Stimulated activated memory B cell treated with anti-CD40 and anti-IgM and Interleukin-4, amounts not matched to agents 10 μg/mL and 1 μg/mL and 100 μg/mL, for 72 hours (primary cell): ENCODE data around the gene ITGAL.
A peak's percentile ranks its signal among the peaks of the same experiment; 100 is the strongest.

Source experiments
- ATAC-seq: fragments of 150-1000 bp; cut with Tn5 transposase; 2 replicates; pipeline ENCODE4 v1.10.0; 2021
- H3K27ac Mint-ChIP-seq: one replicate; pipeline ENCODE4 v1.8.0; 2022; ENCODE audit warnings: mild to moderate bottlenecking, mixed read lengths
- H3K27me3 Mint-ChIP-seq: one replicate; pipeline ENCODE4 v1.8.0; 2022; ENCODE audit warnings: mixed read lengths
- H3K36me3 Mint-ChIP-seq: one replicate; pipeline ENCODE4 v1.8.0; 2022; ENCODE audit warnings: mixed read lengths
- H3K4me1 Mint-ChIP-seq: one replicate; pipeline ENCODE4 v1.8.0; 2022; ENCODE audit warnings: mixed read lengths
- H3K4me3 Mint-ChIP-seq: one replicate; pipeline ENCODE4 v1.8.0; 2022; ENCODE audit warnings: mild to moderate bottlenecking, moderate library complexity, mixed read lengths
- H3K9me3 Mint-ChIP-seq: one replicate; pipeline ENCODE4 v1.8.0; 2022; ENCODE audit warnings: mixed read lengths

Gene ITGAL

GRCh38 chr16:30555315-30556124 is 83.0 kb downstream of the ITGAL start:
- peaks cover 16% of the 10 kb centered on the region for H3K36me3 Mint-ChIP-seq
- no peaks in the 10 kb centered on the region for H3K27me3 Mint-ChIP-seq
- peak overlapping the region; percentile 59 for H3K4me3 Mint-ChIP-seq
- peaks cover 44% of the 10 kb centered on the region for H3K4me1 Mint-ChIP-seq
- H3K9me3 Mint-ChIP-seq = no peaks in the 10 kb centered on the region
- H3K27ac Mint-ChIP-seq = peak overlapping the region; percentile 93
- ATAC-seq = no peak

DNA sequence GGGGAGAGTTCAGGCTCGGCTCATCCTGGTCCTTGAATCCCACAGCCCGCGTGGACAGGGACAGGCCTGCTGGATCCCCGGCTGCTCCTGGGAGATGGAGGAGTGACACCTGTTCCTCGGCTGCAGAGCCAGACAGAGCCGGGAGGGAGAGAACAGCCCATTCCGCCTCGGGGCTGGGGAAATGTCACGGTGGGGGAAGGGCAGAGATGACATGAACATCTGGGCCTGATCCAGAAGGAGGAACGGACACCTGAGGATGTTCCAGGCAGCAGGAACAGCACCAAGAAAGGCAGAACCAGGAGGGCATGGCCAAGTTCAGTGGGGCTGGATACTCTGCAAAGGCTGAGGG is 83.6 kb downstream of the ITGAL start:
- ATAC-seq = no peak
- H3K4me3 Mint-ChIP-seq = peak overlapping the region; percentile 59
- peak overlapping the region; percentile 93 for H3K27ac Mint-ChIP-seq
- peaks cover 16% of the 10 kb centered on the region for H3K36me3 Mint-ChIP-seq
- H3K4me1 Mint-ChIP-seq = peaks cover 47% of the 10 kb centered on the region
- no peaks in the 10 kb centered on the region for H3K27me3 Mint-ChIP-seq
- no peaks in the 10 kb centered on the region for H3K9me3 Mint-ChIP-seq

- Mint-ChIP-seq H3K4me3 (peak overlapping the region; percentile 92), H3K4me1 (peaks cover 53% of the 10 kb centered on the region), H3K27me3 (no peaks in the 10 kb centered on the region), H3K27ac (peak overlapping the region; percentile 93), H3K36me3 (peaks cover 16% of the 10 kb centered on the region), H3K9me3 (no peaks in the 10 kb centered on the region)
- no peak for ATAC-seq
Observed at GRCh38 chr16:30557707-30557956, 85.1 kb downstream of the ITGAL start.

DNA sequence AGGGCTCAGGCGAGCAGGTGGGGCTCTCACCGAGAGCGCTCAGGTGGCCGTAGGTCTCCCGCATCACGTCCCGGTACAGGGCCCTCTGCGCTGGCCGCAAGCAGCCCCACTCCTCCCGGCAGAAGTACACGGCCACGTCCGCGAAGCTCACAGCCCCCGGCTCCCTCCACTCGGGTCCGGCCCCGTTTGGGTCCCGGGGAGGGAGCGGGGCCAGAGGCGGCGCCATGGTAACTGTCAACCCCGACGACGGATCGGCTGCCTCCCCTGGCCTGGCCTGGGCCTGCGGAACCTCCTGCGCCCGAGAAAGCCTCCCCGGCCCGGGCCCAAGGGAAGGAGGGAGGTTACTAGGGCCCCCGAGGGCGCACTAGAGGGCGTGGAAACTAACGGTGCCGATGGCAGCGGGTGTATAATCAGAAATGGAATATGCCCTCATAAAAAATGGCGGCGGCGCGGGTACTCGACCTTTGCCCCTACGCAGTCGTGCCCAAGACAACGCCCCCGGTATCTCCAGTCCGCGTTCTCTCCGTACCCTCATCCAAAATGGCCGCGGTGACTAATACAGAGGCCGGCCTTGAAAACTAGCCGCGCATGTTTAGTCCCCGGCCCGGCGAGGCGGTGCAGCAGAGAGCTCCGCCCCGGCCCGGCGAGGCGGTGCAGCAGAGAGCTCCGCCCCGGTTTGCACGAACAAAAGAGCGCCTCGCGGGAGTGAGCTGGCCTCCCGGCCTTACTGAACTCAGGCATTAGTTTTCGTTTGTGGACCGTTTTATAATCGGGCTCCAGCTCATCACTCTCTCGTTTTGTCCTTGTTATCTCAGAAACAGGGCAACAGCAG is 85.6 kb downstream of the ITGAL start, which contains the start of gene ZNF764:
Gene ZNF764 (minus strand): TSS at position 418 of the 832 bp plus-strand sequence. CDS start 192 bp downstream, at position 226.
- peak; percentile 98 for ATAC-seq
- Mint-ChIP-seq H3K4me3 (peak within 1 kb of the TSS; percentile 92), H3K9me3 (no peaks in the 10 kb centered on the region), H3K36me3 (peaks cover 16% of the 10 kb centered on the region), H3K27ac (peak within 1 kb of the TSS; percentile 93), H3K27me3 (no peaks in the 10 kb centered on the region), H3K4me1 (peaks cover 47% of the 10 kb centered on the region)

GRCh38 chr16:30558789-30559377 is 86.3 kb downstream of the ITGAL start:
- Mint-ChIP-seq H3K36me3 (peaks cover 15% of the 10 kb centered on the region), H3K4me1 (peaks cover 40% of the 10 kb centered on the region), H3K4me3 (peak overlapping the region; percentile 92), H3K27me3 (no peaks in the 10 kb centered on the region), H3K9me3 (no peaks in the 10 kb centered on the region), H3K27ac (peak overlapping the region; percentile 93)
- ATAC-seq = no peak

DNA sequence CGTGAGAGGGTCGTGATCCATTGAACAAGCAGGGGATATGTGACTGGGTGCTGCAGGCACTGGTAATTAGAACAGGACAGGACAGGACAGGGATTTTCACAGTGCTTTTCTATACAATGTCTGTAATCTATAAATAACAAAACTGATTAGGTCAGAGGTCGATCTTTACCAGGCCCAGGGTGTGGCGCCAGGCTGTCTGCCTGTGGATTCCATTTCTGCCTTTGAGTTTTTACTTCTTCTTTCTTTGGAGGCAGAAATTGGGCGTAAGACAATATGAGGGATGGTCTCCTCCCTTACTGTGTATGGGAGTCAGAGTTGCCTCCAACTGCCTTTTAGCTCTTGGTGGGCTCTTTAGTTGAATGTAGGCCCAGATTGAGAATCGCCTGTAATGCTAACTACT is 87.1 kb downstream of the ITGAL start:
- ATAC-seq = no peak
- Mint-ChIP-seq H3K27me3 (no peaks in the 10 kb centered on the region), H3K9me3 (no peaks in the 10 kb centered on the region), H3K4me3 (no peak overlapping the region), H3K27ac (peak overlapping the region; percentile 93), H3K4me1 (peaks cover 34% of the 10 kb centered on the region), H3K36me3 (peaks cover 8% of the 10 kb centered on the region)

- Mint-ChIP-seq H3K27ac (peak overlapping the region; percentile 97), H3K36me3 (peaks cover 3% of the 10 kb centered on the region), H3K4me1 (peaks cover 30% of the 10 kb centered on the region), H3K4me3 (peak overlapping the region; percentile 95), H3K9me3 (no peaks in the 10 kb centered on the region), H3K27me3 (no peaks in the 10 kb centered on the region)
- no peak for ATAC-seq
Observed at GRCh38 chr16:30561089-30561816, 88.7 kb downstream of the ITGAL start.

GRCh38 chr16:30562021-30562420 is 89.5 kb downstream of the ITGAL start:
- Mint-ChIP-seq H3K27ac (peak overlapping the region; percentile 97), H3K4me3 (peak overlapping the region; percentile 95), H3K4me1 (peaks cover 31% of the 10 kb centered on the region), H3K36me3 (no peaks in the 10 kb centered on the region), H3K27me3 (no peaks in the 10 kb centered on the region), H3K9me3 (no peaks in the 10 kb centered on the region)
- ATAC-seq = no peak

- Mint-ChIP-seq H3K4me1 (peaks cover 39% of the 10 kb centered on the region), H3K4me3 (no peak overlapping the region), H3K9me3 (no peaks in the 10 kb centered on the region), H3K27ac (no peak overlapping the region), H3K36me3 (no peaks in the 10 kb centered on the region), H3K27me3 (no peaks in the 10 kb centered on the region)
- no peak for ATAC-seq
Observed at GRCh38 chr16:30565526-30565925, 93.0 kb downstream of the ITGAL start.

GRCh38 chr16:30565984-30566383 is 93.4 kb downstream of the ITGAL start:
- peak overlapping the region; percentile 66 for H3K27ac Mint-ChIP-seq
- peaks cover 40% of the 10 kb centered on the region for H3K4me1 Mint-ChIP-seq

DNA sequence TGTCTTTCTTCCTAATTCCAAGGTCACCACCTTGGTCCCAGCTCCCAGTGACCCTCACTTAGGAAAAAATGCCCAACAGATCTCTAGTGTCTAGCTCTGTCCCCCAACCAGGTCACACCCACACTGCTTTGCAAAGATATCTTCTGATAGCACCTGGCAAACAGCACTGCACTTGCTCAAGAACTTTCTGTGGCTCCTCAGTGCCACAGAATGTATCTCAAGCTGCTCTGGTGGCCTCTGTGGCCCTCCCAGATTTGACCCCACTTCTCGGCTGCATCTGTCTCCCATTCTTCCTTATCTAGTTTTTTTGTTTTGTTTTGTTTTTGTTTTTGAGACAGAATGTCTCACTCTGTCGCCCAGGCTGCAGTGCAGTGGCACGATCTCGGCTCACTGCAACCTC is 94.0 kb downstream of the ITGAL start:
- Mint-ChIP-seq H3K36me3 (no peaks in the 10 kb centered on the region), H3K4me3 (no peak overlapping the region), H3K9me3 (no peaks in the 10 kb centered on the region), H3K27ac (peak overlapping the region; percentile 66), H3K27me3 (no peaks in the 10 kb centered on the region), H3K4me1 (peaks cover 37% of the 10 kb centered on the region)
- no peak for ATAC-seq

More at GRCh38 chr16:30565984-30566383, 93.4 kb downstream of the ITGAL start:
- Mint-ChIP-seq H3K9me3 (no peaks in the 10 kb centered on the region), H3K4me3 (no peak overlapping the region), H3K27me3 (no peaks in the 10 kb centered on the region), H3K36me3 (no peaks in the 10 kb centered on the region)
- no peak for ATAC-seq

- H3K27me3 Mint-ChIP-seq = no peaks in the 10 kb centered on the region
- no peak for ATAC-seq
- no peaks in the 10 kb centered on the region for H3K36me3 Mint-ChIP-seq
- H3K27ac Mint-ChIP-seq = peak overlapping the region; percentile 66
- H3K4me3 Mint-ChIP-seq = no peak overlapping the region
- no peaks in the 10 kb centered on the region for H3K9me3 Mint-ChIP-seq
- peaks cover 38% of the 10 kb centered on the region for H3K4me1 Mint-ChIP-seq
Observed at GRCh38 chr16:30567160-30567990, 94.8 kb downstream of the ITGAL start.

DNA sequence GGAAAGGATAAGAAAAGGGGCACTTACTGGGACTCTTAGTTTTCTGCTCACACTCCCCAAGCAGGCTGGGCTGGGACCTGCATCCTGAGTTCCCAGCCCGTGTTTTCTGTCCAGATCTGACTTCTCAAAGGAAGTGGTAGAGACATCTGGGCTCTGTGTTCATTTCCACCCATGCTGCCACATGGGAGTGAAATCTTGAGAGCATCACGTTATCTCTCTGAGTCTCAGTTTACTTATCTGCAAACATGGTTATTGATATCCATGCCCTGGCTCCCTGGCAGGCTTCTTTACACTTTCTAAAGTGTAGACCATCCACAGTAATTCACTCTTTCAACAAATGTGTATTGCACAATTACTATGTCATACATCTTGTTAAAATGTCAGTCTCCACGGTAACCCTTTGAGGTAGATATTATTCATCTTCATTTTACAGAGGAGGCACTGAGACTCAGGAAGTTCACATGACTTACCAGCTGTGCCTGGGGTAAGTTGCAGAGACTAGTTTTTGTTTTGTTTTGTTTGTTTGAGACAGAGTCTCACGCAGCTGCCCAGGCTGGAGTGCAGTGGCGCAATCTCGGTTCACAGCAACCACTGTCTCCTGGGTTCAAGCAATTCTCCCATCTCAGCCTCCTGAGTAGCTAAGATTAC is 95.6 kb downstream of the ITGAL start:
- Mint-ChIP-seq H3K27ac (peak overlapping the region; percentile 66), H3K36me3 (no peaks in the 10 kb centered on the region), H3K9me3 (no peaks in the 10 kb centered on the region), H3K27me3 (no peaks in the 10 kb centered on the region), H3K4me3 (no peak overlapping the region), H3K4me1 (peaks cover 42% of the 10 kb centered on the region)
- ATAC-seq = peak; percentile 35

DNA sequence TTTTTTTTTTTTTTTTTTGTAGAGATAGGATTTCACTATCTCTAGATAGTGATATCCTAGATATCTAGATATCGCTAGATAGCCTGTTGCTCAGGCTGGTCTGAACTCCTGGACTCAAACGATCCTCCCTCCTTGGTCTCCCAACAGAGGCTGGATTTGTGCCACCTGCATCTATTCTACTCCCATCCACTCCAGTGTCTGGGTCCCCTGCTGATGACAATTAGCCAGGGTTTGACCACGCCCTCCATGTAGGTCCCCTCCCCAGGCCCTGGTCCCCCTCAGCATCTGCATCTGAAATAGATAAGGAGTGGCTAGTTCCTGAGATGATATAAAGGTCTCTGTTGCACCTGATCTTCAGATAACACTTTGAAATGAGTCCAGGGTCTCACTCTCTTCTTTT is 96.7 kb downstream of the ITGAL start:
- no peaks in the 10 kb centered on the region for H3K36me3 Mint-ChIP-seq
- peaks cover 47% of the 10 kb centered on the region for H3K4me1 Mint-ChIP-seq
- no peak for ATAC-seq
- no peaks in the 10 kb centered on the region for H3K9me3 Mint-ChIP-seq
- no peak overlapping the region for H3K4me3 Mint-ChIP-seq
- peak overlapping the region; percentile 24 for H3K27ac Mint-ChIP-seq
- H3K27me3 Mint-ChIP-seq = no peaks in the 10 kb centered on the region
